Activated CD4-positive, alpha-beta T cell treated with anti-CD3 and anti-CD28 coated beads, Interleukin-2, amount 10 ng/mL, durations not matched to agents 24 days and 14 days (primary cell): Measurements from ENCODE around the gene CCL2. TPM values are rescaled to one million over a fixed set of nuclear protein-coding genes. Genes with fewer than 3 reads are reported as not detected.

Source experiments
- DNase-seq: peaks from one replicate; pipeline ENCODE4 v3.0.0; 2022
- H3K27ac Mint-ChIP-seq: one replicate; pipeline ENCODE4 v1.8.0; 2022; ENCODE audit warnings: mild to moderate bottlenecking, mixed read lengths
- H3K27me3 Mint-ChIP-seq: one replicate; pipeline ENCODE4 v1.8.0; 2022; ENCODE audit warnings: mixed read lengths
- H3K36me3 Mint-ChIP-seq: one replicate; pipeline ENCODE4 v1.8.0; 2022; ENCODE audit warnings: low read depth, mild to moderate bottlenecking, mixed read lengths
- H3K4me1 Mint-ChIP-seq: one replicate; pipeline ENCODE4 v1.8.0; 2021; ENCODE audit warnings: mixed read lengths
- H3K4me3 Mint-ChIP-seq: one replicate; pipeline ENCODE4 v1.8.0; 2022; ENCODE audit warnings: mild to moderate bottlenecking, moderate library complexity, mixed read lengths
- H3K9me3 Mint-ChIP-seq: one replicate; pipeline ENCODE4 v1.8.0; 2021; ENCODE audit warnings: mixed read lengths
- intact Hi-C: fragments of 100-400 bp; cut with micrococcal nuclease; formaldehyde crosslinking; loops from one replicate; pipeline ENCODE4 v1.15.1; 2023
- total RNA-seq: library from RNA; stranded (reverse); gene quantifications from 2 replicates; pipeline ENCODE4 v1.2.3, GENCODE V29; 2022

The CCL2 gene
- total RNA-seq, 1 donor from 2014 or later, result 0.28 TPM

DNA sequence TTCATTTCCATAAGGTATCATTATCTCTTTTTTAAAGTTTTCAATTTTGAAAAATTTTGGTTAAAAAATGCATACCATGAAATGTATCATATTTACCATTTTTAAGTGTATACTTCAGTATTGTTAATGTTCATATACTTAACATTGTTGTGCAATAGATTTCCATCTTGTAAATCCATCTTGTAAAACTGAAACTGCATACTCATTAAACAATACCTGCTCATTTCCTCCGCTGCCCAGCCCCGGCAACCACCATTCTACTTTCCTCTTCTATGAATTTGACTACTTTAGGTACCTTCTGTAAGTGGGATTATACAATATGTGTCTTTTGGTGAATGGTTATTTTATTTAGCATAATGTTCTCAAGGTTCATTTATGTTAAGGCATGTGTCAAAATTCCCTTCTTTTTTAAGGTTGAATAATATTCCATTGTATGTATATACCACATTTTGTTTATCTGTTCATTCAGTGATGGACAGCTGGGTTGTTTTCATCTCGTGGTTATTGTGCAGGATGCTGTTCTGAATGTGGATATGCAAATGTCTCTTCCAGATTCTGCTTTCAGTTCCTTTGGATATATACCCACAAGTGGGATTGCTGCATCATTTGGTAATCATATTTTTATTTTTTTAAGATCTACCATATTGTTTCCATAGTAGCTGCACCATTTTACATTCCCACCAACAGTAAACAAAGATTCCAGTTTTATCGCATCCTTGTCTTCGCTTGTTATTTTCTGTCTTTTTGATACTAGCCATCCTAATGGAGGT lies 6.7 kb downstream of the CCL2 start:
- Mint-ChIP-seq H3K4me1 (peaks cover 7% of the 10 kb centered on the region), H3K27me3 (peaks cover 28% of the 10 kb centered on the region), H3K36me3 (no peaks in the 10 kb centered on the region), H3K9me3 (no peaks in the 10 kb centered on the region), H3K27ac (no peak overlapping the region), H3K4me3 (no peak overlapping the region)
- intact Hi-C loops, result loop anchor here (5.0 kb wide), 1 partner anchor 59 kb away; no protein-coding TSS in a partner anchor
- peak; percentile 59 for DNase-seq

GRCh38 chr17:34265711-34266110 lies 10.6 kb downstream of the CCL2 start:
- Mint-ChIP-seq H3K4me3 (no peak overlapping the region), H3K4me1 (peaks cover 6% of the 10 kb centered on the region), H3K27me3 (peaks cover 33% of the 10 kb centered on the region), H3K9me3 (no peaks in the 10 kb centered on the region), H3K36me3 (no peaks in the 10 kb centered on the region), H3K27ac (no peak overlapping the region)
- DNase-seq, result no peak
- intact Hi-C loops, result no loop called here

GRCh38 chr17:34269969-34270368 lies 14.9 kb downstream of the CCL2 start, which contains the start of gene CCL7:
TSS of gene CCL7 (plus strand) at chr17:34270221. CDS start at chr17:34270291, 70 bp downstream.
- H3K9me3 Mint-ChIP-seq, result no peaks in the 10 kb centered on the region
- H3K27ac Mint-ChIP-seq, result no peak within 1 kb of the TSS
- H3K27me3 Mint-ChIP-seq, result peaks cover 46% of the 10 kb centered on the region
- intact Hi-C loops, result no loop called here
- H3K36me3 Mint-ChIP-seq, result no peaks in the 10 kb centered on the region
- no peaks in the 10 kb centered on the region for H3K4me1 Mint-ChIP-seq
- no peak for DNase-seq
- H3K4me3 Mint-ChIP-seq, result no peak within 1 kb of the TSS

DNA sequence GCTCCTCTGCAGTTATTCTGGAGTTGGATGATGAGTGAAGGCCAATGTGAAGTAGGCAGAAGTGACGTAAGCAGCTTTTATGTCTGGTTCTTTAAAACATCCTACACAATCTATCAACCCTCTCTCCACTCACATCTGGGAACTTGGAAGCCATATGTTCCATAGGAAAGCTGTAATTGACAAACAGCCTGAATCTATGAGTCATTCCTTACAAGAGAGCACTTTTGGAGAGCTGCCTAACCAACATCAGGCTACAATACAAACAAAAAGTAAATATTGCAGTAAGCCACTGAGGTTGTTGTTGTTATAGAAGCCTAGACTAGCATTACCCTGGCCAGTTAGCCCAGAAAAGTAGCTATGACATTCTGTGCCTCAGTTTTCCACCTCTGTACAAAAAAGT lies 20.8 kb downstream of the CCL2 start:
- H3K27ac Mint-ChIP-seq, result no peak overlapping the region
- no peak overlapping the region for H3K4me3 Mint-ChIP-seq
- no peaks in the 10 kb centered on the region for H3K36me3 Mint-ChIP-seq
- H3K4me1 Mint-ChIP-seq, result no peaks in the 10 kb centered on the region
- peaks cover 51% of the 10 kb centered on the region for H3K27me3 Mint-ChIP-seq
- DNase-seq, result no peak
- H3K9me3 Mint-ChIP-seq, result no peaks in the 10 kb centered on the region
- intact Hi-C loops, result no loop called here

- no peak overlapping the region for H3K4me3 Mint-ChIP-seq
- no peaks in the 10 kb centered on the region for H3K4me1 Mint-ChIP-seq
- no peak overlapping the region for H3K27ac Mint-ChIP-seq
- DNase-seq, result no peak
- intact Hi-C loops, result no loop called here
- no peaks in the 10 kb centered on the region for H3K9me3 Mint-ChIP-seq
- H3K27me3 Mint-ChIP-seq, result peaks cover 54% of the 10 kb centered on the region
- H3K36me3 Mint-ChIP-seq, result no peaks in the 10 kb centered on the region
Measured at GRCh38 chr17:34276826-34277225, 21.7 kb downstream of the CCL2 start.

DNA sequence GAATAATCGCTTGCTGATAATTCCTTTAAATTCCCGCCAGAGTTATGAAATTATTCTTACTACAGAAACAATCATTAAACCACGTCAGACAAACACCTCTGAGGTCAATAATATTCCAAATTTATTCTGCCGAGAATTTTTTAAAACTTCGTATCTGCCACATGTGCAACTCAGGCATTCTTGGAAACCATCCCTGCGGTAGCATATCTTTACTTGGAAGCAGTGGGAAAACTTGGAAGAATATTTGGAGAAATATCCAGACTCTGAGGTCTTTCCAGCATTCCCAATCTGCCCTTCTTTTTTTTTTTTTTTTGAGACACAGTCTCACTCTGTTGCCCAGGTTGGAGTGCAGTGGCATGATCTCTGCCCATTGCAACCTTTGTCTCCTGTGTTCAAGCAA lies 28.5 kb downstream of the CCL2 start:
- Mint-ChIP-seq H3K4me1 (no peaks in the 10 kb centered on the region), H3K36me3 (no peaks in the 10 kb centered on the region), H3K9me3 (no peaks in the 10 kb centered on the region), H3K27ac (no peak overlapping the region), H3K4me3 (no peak overlapping the region), H3K27me3 (peaks cover 44% of the 10 kb centered on the region)
- DNase-seq, result peak; percentile 8
- intact Hi-C loops, result no loop called here

DNA sequence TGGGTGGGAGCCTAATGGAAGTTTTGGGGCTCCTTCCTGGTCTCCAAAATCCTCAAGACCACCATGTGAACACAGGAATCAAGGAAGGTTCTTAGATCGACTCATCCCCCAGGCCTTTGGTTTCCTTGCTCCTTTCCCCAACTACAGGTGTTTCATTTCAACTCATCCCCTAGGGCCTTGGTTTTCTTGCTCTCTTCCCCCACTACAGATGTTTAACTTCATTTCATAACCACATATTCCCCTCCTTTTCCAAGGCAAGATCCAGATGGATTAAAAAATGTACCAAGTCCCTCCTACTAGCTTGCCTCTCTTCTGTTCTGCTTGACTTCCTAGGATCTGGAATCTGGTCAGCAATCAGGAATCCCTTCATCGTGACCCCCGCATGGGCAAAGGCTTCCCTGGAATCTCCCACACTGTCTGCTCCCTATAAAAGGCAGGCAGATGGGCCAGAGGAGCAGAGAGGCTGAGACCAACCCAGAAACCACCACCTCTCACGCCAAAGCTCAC lies 30.3 kb downstream of the CCL2 start, which contains the start of gene CCL11:
TSS of gene CCL11 (plus strand) at position 457 of the 507 bp plus-strand sequence. CDS start 67 bp downstream, outside the sequence.
- H3K4me3 Mint-ChIP-seq, result no peak within 1 kb of the TSS
- peak; percentile 13 for DNase-seq
- intact Hi-C loops, result no loop called here
- no peaks in the 10 kb centered on the region for H3K4me1 Mint-ChIP-seq
- peaks cover 36% of the 10 kb centered on the region for H3K27me3 Mint-ChIP-seq
- H3K9me3 Mint-ChIP-seq, result no peaks in the 10 kb centered on the region
- H3K27ac Mint-ChIP-seq, result no peak within 1 kb of the TSS
- H3K36me3 Mint-ChIP-seq, result no peaks in the 10 kb centered on the region

DNA sequence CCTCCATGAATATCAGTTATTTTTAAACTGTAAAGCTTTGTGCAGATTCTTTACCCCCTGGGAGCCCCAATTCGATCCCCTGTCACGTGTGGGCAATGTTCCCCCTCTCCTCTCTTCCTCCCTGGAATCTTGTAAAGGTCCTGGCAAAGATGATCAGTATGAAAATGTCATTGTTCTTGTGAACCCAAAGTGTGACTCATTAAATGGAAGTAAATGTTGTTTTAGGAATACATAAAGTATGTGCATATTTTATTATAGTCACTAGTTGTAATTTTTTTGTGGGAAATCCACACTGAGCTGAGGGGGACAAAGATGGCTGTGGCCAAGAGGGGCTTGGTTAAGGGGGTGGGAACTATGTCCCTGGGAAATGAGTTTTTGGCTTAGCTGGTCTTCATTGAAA lies 32.8 kb downstream of the CCL2 start:
- no peak for DNase-seq
- Mint-ChIP-seq H3K27me3 (peaks cover 21% of the 10 kb centered on the region), H3K4me1 (no peaks in the 10 kb centered on the region), H3K27ac (no peak overlapping the region), H3K36me3 (no peaks in the 10 kb centered on the region), H3K9me3 (no peaks in the 10 kb centered on the region), H3K4me3 (no peak overlapping the region)
- intact Hi-C loops, result no loop called here

- H3K4me3 Mint-ChIP-seq, result no peak overlapping the region
- H3K9me3 Mint-ChIP-seq, result no peaks in the 10 kb centered on the region
- no peaks in the 10 kb centered on the region for H3K36me3 Mint-ChIP-seq
- no peak overlapping the region for H3K27ac Mint-ChIP-seq
- H3K27me3 Mint-ChIP-seq, result peaks cover 18% of the 10 kb centered on the region
- no peaks in the 10 kb centered on the region for H3K4me1 Mint-ChIP-seq
- intact Hi-C loops, result no loop called here
- no peak for DNase-seq
Measured at GRCh38 chr17:34290586-34290985, 35.5 kb downstream of the CCL2 start.

- DNase-seq, result no peak
- peaks cover 14% of the 10 kb centered on the region for H3K27me3 Mint-ChIP-seq
- intact Hi-C loops, result no loop called here
- H3K4me3 Mint-ChIP-seq, result no peak overlapping the region
- H3K27ac Mint-ChIP-seq, result no peak overlapping the region
- no peaks in the 10 kb centered on the region for H3K36me3 Mint-ChIP-seq
- H3K9me3 Mint-ChIP-seq, result no peaks in the 10 kb centered on the region
- H3K4me1 Mint-ChIP-seq, result no peaks in the 10 kb centered on the region
Measured at GRCh38 chr17:34291721-34292348, 36.8 kb downstream of the CCL2 start.

DNA sequence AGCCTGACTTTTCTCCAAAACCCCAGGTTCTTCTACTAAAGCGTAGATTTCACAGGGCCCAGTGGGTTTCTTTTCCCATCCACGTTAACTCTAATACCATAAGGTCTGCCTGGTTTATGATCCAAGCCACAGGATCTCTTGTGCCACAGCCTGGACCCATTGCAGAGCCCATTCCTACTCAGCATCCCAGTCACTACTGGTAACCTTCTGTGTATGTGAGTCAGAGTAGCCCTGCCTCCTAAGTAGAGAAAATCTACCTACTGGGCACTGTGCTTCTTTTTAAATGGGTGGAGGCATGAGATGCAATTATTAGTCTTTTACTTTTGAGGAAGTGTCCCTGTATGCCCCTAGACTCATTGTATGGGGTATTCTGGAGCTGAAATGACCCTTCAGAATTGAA lies 43.9 kb downstream of the CCL2 start:
- Mint-ChIP-seq H3K36me3 (no peaks in the 10 kb centered on the region), H3K27me3 (peaks cover 7% of the 10 kb centered on the region), H3K4me3 (no peak overlapping the region), H3K27ac (no peak overlapping the region), H3K4me1 (peaks cover 22% of the 10 kb centered on the region), H3K9me3 (peaks cover 6% of the 10 kb centered on the region)
- DNase-seq, result no peak
- intact Hi-C loops, result no loop called here

GRCh38 chr17:34299956-34300577 lies 45.0 kb downstream of the CCL2 start:
- no peaks in the 10 kb centered on the region for H3K36me3 Mint-ChIP-seq
- intact Hi-C loops, result no loop called here
- no peak for DNase-seq
- H3K27me3 Mint-ChIP-seq, result peaks cover 8% of the 10 kb centered on the region
- H3K9me3 Mint-ChIP-seq, result peaks cover 6% of the 10 kb centered on the region
- H3K27ac Mint-ChIP-seq, result no peak overlapping the region
- H3K4me1 Mint-ChIP-seq, result peaks cover 23% of the 10 kb centered on the region
- H3K4me3 Mint-ChIP-seq, result no peak overlapping the region

DNA sequence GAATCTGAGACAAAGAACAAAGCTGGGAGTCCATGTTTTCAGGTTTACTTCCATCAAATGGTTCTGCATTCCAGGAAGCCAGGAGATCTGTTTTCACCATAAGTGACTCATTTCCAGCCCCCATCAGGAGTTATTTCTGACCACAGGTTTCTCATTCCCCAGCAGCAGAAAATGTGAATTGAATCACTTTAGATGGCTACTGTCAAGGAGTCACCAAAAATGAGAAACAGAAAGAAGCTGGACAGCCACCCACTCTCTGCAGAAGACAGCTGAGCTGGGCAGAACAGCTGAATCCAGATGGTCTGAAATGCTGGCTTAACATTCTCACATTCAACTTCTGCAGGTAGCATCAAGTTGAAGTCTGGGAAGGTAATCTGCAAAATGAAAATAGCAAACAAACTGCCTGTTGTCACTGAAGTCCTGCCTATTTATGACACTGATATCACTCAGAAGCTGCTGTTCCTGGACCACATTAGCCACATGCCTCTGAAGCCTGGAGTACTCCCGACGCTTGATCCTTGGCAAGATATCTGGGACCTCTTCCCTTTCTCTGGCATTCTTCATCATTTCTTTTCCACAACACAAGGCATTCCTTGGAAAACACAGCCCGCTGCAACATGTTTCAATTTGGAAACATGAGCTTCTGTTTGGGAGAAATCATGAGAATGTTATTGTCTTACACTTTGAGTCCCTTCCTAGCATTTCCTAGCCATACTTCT lies 45.7 kb downstream of the CCL2 start:
- Mint-ChIP-seq H3K36me3 (no peaks in the 10 kb centered on the region), H3K4me3 (no peak overlapping the region), H3K27me3 (peaks cover 11% of the 10 kb centered on the region), H3K27ac (no peak overlapping the region), H3K9me3 (peaks cover 6% of the 10 kb centered on the region), H3K4me1 (peaks cover 23% of the 10 kb centered on the region)
- DNase-seq, result no peak
- intact Hi-C loops, result no loop called here
